Activated naive CD8-positive, alpha-beta T cell treated with anti-CD3 and anti-CD28 coated beads, Interleukin-2, amount 50 U/mL, for 24 hours (primary cell): ENCODE measurements around the gene TBC1D24.

Source experiments
- ATAC-seq: fragments of 150-1000 bp; cut with Tn5 transposase; one replicate; pipeline ENCODE4 v1.10.0; 2021
- DNase-seq: peaks from one replicate; pipeline ENCODE4 v3.0.0; 2021
- H3K27ac Mint-ChIP-seq: one replicate; pipeline ENCODE4 v1.8.0; 2021; ENCODE audit warnings: mild to moderate bottlenecking, mixed read lengths
- H3K27me3 Mint-ChIP-seq: one replicate; pipeline ENCODE4 v1.8.0; 2021; ENCODE audit warnings: mixed read lengths
- H3K36me3 Mint-ChIP-seq: one replicate; pipeline ENCODE4 v1.8.0; 2021; ENCODE audit warnings: low read depth, mixed read lengths
- H3K4me1 Mint-ChIP-seq: one replicate; pipeline ENCODE4 v1.8.0; 2021; ENCODE audit warnings: mixed read lengths
- H3K4me3 Mint-ChIP-seq: one replicate; pipeline ENCODE4 v1.8.0; 2021; ENCODE audit warnings: mild to moderate bottlenecking, moderate library complexity, mixed read lengths
- H3K9me3 Mint-ChIP-seq: one replicate; pipeline ENCODE4 v1.8.0; 2021; ENCODE audit warnings: mixed read lengths

Gene TBC1D24

GRCh38 chr16:2501946-2502895, 27.3 kb downstream of the TBC1D24 start:
- no peaks in the 10 kb centered on the region for H3K36me3 Mint-ChIP-seq
- no peak overlapping the region for H3K4me3 Mint-ChIP-seq
- H3K9me3 Mint-ChIP-seq, result no peaks in the 10 kb centered on the region
- DNase-seq (no peak), ATAC-seq (no peak)
- H3K4me1 Mint-ChIP-seq, result no peaks in the 10 kb centered on the region
- no peaks in the 10 kb centered on the region for H3K27me3 Mint-ChIP-seq
- H3K27ac Mint-ChIP-seq, result no peak overlapping the region

GRCh38 chr16:2505695-2506094, 30.8 kb downstream of the TBC1D24 start:
- H3K4me3 Mint-ChIP-seq, result no peak overlapping the region
- peaks cover 10% of the 10 kb centered on the region for H3K4me1 Mint-ChIP-seq
- DNase-seq (no peak), ATAC-seq (no peak)
- H3K27me3 Mint-ChIP-seq, result no peaks in the 10 kb centered on the region
- H3K9me3 Mint-ChIP-seq, result no peaks in the 10 kb centered on the region
- no peaks in the 10 kb centered on the region for H3K36me3 Mint-ChIP-seq
- H3K27ac Mint-ChIP-seq, result no peak overlapping the region

DNA sequence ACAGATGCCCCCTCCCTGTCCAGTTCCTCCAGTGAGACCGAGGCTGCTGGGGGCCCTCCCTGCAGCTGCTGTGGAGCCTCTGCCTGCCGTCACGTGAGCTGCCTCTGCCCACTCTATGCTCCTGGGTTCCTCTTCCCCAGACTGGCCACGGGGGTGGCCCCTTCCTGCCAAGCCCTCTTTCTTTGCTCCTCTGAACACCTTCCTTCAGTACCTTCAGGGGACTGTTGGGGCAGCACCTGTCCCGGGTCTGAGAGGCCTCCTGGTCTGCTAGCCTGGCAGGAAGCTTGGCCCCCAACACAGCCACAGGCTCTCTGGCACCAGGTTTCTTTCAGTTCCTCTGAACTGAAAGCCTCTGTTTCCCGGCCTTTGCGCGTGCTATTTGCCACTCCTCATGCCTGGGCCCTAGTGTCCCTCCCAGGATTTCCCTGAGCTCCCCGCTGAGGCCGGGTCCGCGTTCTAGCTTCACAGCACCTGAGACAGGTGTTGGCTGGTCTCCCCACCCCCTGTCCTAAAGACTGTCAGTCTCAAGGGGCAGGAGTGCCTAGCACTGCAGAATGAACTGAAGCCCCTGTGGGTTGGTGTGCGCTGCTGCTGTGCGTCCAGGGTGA, 32.2 kb downstream of the TBC1D24 start:
- H3K4me3 Mint-ChIP-seq, result no peak overlapping the region
- no peaks in the 10 kb centered on the region for H3K9me3 Mint-ChIP-seq

GRCh38 chr16:2507665-2508064, 32.7 kb downstream of the TBC1D24 start:
- DNase-seq (no peak), ATAC-seq (no peak)
- peaks cover 15% of the 10 kb centered on the region for H3K4me1 Mint-ChIP-seq
- no peaks in the 10 kb centered on the region for H3K36me3 Mint-ChIP-seq
- H3K4me3 Mint-ChIP-seq, result no peak overlapping the region
- no peak overlapping the region for H3K27ac Mint-ChIP-seq
- no peaks in the 10 kb centered on the region for H3K9me3 Mint-ChIP-seq
- H3K27me3 Mint-ChIP-seq, result no peaks in the 10 kb centered on the region

More for the DNA sequence above, 32.2 kb downstream of the TBC1D24 start:
- DNase-seq (no peak), ATAC-seq (no peak)
- Mint-ChIP-seq H3K27me3 (no peaks in the 10 kb centered on the region), H3K27ac (peak overlapping the region; percentile 26), H3K36me3 (no peaks in the 10 kb centered on the region), H3K4me1 (peaks cover 12% of the 10 kb centered on the region)

- Mint-ChIP-seq H3K4me1 (peaks cover 22% of the 10 kb centered on the region), H3K27me3 (no peaks in the 10 kb centered on the region), H3K4me3 (no peak overlapping the region), H3K36me3 (no peaks in the 10 kb centered on the region), H3K27ac (no peak overlapping the region), H3K9me3 (no peaks in the 10 kb centered on the region)
- DNase-seq (no peak), ATAC-seq (no peak)
Measured at GRCh38 chr16:2508722-2509400, 33.9 kb downstream of the TBC1D24 start.

GRCh38 chr16:2511128-2511800, 36.3 kb downstream of the TBC1D24 start:
- ATAC-seq (no peak), DNase-seq (no peak)
- H3K4me3 Mint-ChIP-seq, result peak overlapping the region; percentile 21
- no peaks in the 10 kb centered on the region for H3K9me3 Mint-ChIP-seq
- peaks cover 5% of the 10 kb centered on the region for H3K36me3 Mint-ChIP-seq
- H3K27ac Mint-ChIP-seq, result no peak overlapping the region
- H3K27me3 Mint-ChIP-seq, result no peaks in the 10 kb centered on the region
- peaks cover 39% of the 10 kb centered on the region for H3K4me1 Mint-ChIP-seq

GRCh38 chr16:2511996-2512734, 37.2 kb downstream of the TBC1D24 start:
- DNase-seq (no peak), ATAC-seq (no peak)
- no peaks in the 10 kb centered on the region for H3K27me3 Mint-ChIP-seq
- H3K9me3 Mint-ChIP-seq, result no peaks in the 10 kb centered on the region
- H3K4me3 Mint-ChIP-seq, result peak overlapping the region; percentile 24
- H3K36me3 Mint-ChIP-seq, result peaks cover 11% of the 10 kb centered on the region
- H3K4me1 Mint-ChIP-seq, result peaks cover 48% of the 10 kb centered on the region
- H3K27ac Mint-ChIP-seq, result no peak overlapping the region

GRCh38 chr16:2512735-2513404, 37.9 kb downstream of the TBC1D24 start:
- H3K4me3 Mint-ChIP-seq, result peak overlapping the region; percentile 82
- no peaks in the 10 kb centered on the region for H3K9me3 Mint-ChIP-seq
- DNase-seq, result no peak
- no peak for ATAC-seq
- H3K4me1 Mint-ChIP-seq, result peaks cover 55% of the 10 kb centered on the region
- H3K27ac Mint-ChIP-seq, result peak overlapping the region; percentile 87
- peaks cover 11% of the 10 kb centered on the region for H3K36me3 Mint-ChIP-seq
- no peaks in the 10 kb centered on the region for H3K27me3 Mint-ChIP-seq

GRCh38 chr16:2513405-2514332, 38.7 kb downstream of the TBC1D24 start, which contains the start of gene ATP6V0C:
Gene ATP6V0C, plus strand, starts transcription at chr16:2513952. Its CDS starts 152 bp downstream, at chr16:2514104.
- DNase-seq, result peak; percentile 91
- Mint-ChIP-seq H3K27me3 (no peaks in the 10 kb centered on the region), H3K4me1 (peaks cover 56% of the 10 kb centered on the region)

GRCh38 chr16:2514333-2515179, 39.6 kb downstream of the TBC1D24 start:
- DNase-seq (peak; percentile 44), ATAC-seq (peak; percentile 6)
- Mint-ChIP-seq H3K36me3 (peaks cover 12% of the 10 kb centered on the region), H3K4me3 (peak overlapping the region; percentile 90), H3K27ac (peak overlapping the region; percentile 91), H3K9me3 (no peaks in the 10 kb centered on the region), H3K27me3 (no peaks in the 10 kb centered on the region), H3K4me1 (peaks cover 62% of the 10 kb centered on the region)

More at GRCh38 chr16:2513405-2514332, 38.7 kb downstream of the TBC1D24 start, which contains the start of gene ATP6V0C:
- peak within 1 kb of the TSS; percentile 91 for H3K27ac Mint-ChIP-seq
- H3K4me3 Mint-ChIP-seq, result peak within 1 kb of the TSS; percentile 90
- H3K36me3 Mint-ChIP-seq, result peaks cover 11% of the 10 kb centered on the region
- ATAC-seq, result peak; percentile 76
- H3K9me3 Mint-ChIP-seq, result no peaks in the 10 kb centered on the region

DNA sequence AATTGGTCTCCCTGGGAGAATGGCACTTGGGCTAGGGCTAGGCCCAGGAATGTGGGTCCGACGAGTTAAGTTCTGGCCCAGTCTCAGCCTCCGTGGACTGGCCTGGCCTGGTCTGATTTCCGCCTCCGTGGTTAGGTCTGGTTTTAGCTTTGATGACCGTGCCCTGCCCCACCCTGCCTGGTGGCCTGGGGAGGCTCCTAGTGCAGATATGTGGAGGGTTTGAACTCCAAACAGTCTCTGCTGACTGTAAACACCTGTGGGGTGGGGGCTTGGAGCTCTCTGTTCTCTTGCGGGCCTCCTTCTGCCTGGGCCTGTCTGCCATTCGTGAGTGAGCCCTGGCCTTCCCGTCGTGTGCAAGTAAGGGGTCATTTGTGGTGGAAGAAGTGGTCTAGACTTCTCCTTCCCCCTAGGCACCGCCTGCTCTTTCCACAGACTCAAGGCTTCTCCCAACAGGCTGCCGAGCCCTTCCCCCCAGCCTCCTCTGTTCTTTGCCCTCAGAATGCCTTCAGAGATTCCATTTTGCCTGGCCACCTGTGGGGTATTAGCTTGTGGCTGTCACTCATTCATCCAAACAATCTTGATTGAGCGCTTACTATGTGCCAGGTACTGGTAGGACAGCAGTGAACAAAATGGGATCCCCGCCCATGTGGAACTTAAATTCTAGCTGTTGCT, 40.4 kb downstream of the TBC1D24 start:
- peaks cover 61% of the 10 kb centered on the region for H3K4me1 Mint-ChIP-seq
- ATAC-seq, result no peak
- peak overlapping the region; percentile 91 for H3K27ac Mint-ChIP-seq
- no peak for DNase-seq
- H3K27me3 Mint-ChIP-seq, result no peaks in the 10 kb centered on the region
- peaks cover 15% of the 10 kb centered on the region for H3K36me3 Mint-ChIP-seq
- no peaks in the 10 kb centered on the region for H3K9me3 Mint-ChIP-seq
- H3K4me3 Mint-ChIP-seq, result peak overlapping the region; percentile 90
